Mesenchymal stem cell (in vitro differentiated cells and primary cell): Measurements from ENCODE around the gene ZEB2.

Experiments
- DNase-seq: peaks from one replicate; pipeline ENCODE4 v3.0.0-alpha.2; 2013
- H2AFZ ChIP-seq: one replicate; pipeline ENCODE4 v1.6.1; 2013; ENCODE audit warnings: low read depth, mild to moderate bottlenecking, control low read depth, inconsistent platforms, low read length, moderate library complexity
- H2AK5ac ChIP-seq: 2 replicates; pipeline ENCODE4 v1.6.1; 2013; ENCODE audit warnings: low read length, moderate library complexity, mild to moderate bottlenecking, inconsistent platforms; ENCODE audit not compliant: severe bottlenecking
- H2BK120ac ChIP-seq: one replicate; pipeline ENCODE4 v1.6.1; 2013; ENCODE audit warnings: low read depth, mild to moderate bottlenecking, inconsistent platforms, low read length, moderate library complexity
- H2BK12ac ChIP-seq, 2 experiments: one replicate each; pipeline ENCODE4 v1.6.1; 2013; ENCODE audit warnings: inconsistent platforms in 2 of 2, low read length in 2 of 2, mild to moderate bottlenecking in 2 of 2, moderate library complexity in 2 of 2, control low read depth in 1 of 2
- H2BK15ac ChIP-seq: one replicate; pipeline ENCODE4 v1.6.1; 2013; ENCODE audit warnings: mild to moderate bottlenecking, low read depth, inconsistent platforms; ENCODE audit not compliant: poor library complexity, severe bottlenecking
- H2BK5ac ChIP-seq: 2 replicates; pipeline ENCODE4 v1.6.1; 2013; ENCODE audit warnings: low read depth, mild to moderate bottlenecking, low read length, control low read depth, inconsistent platforms; ENCODE audit not compliant: poor library complexity, severe bottlenecking
- H3K14ac ChIP-seq, 2 experiments: one replicate each; pipeline ENCODE4 v1.6.1; 2013; ENCODE audit warnings: inconsistent platforms in 2 of 2, low read length in 2 of 2, control low read depth in 1 of 2, mild to moderate bottlenecking in 1 of 2, moderate library complexity in 1 of 2
- H3K18ac ChIP-seq, 2 experiments: one replicate each; pipeline ENCODE4 v1.6.1; 2013; ENCODE audit warnings: inconsistent platforms in 2 of 2, low read length in 2 of 2, control low read depth in 1 of 2, low read depth in 1 of 2, mild to moderate bottlenecking in 1 of 2
- H3K23ac ChIP-seq, 2 experiments: one replicate each; pipeline ENCODE4 v1.6.1; 2013; ENCODE audit warnings: inconsistent platforms in 2 of 2, low read length in 2 of 2, mild to moderate bottlenecking in 2 of 2, moderate library complexity in 2 of 2, control low read depth in 1 of 2
- H3K27ac ChIP-seq: 2 replicates; pipeline ENCODE4 v1.5.1; 2013; ENCODE audit warnings: mild to moderate bottlenecking, moderate library complexity, low read length, control low read depth, inconsistent platforms; ENCODE audit not compliant: poor library complexity, severe bottlenecking
- H3K27me3 ChIP-seq, 2 experiments: 2 replicates each; pipeline versions ENCODE4 v1.6.1 to v1.7.0; 2013; ENCODE audit warnings: low read length in 2 of 2, mild to moderate bottlenecking in 2 of 2, moderate library complexity in 2 of 2, control low read depth in 1 of 2, inconsistent platforms in 1 of 2; ENCODE audit not compliant: control insufficient read depth in 1 of 2, insufficient read depth in 1 of 2
- H3K36me3 ChIP-seq, 2 experiments: 2 replicates each; pipeline versions ENCODE4 v1.6.1 to v1.7.0; 2013; ENCODE audit warnings: low read length in 2 of 2, control low read depth in 1 of 2, inconsistent platforms in 1 of 2, low read depth in 1 of 2, mild to moderate bottlenecking in 1 of 2; ENCODE audit not compliant: insufficient read depth in 2 of 2, control insufficient read depth in 1 of 2
- H3K4ac ChIP-seq, 2 experiments: one replicate each; pipeline ENCODE4 v1.6.1; 2013; ENCODE audit warnings: inconsistent platforms in 2 of 2, low read length in 2 of 2, mild to moderate bottlenecking in 2 of 2, moderate library complexity in 2 of 2, control low read depth in 1 of 2, low read depth in 1 of 2
- H3K4me1 ChIP-seq: 2 replicates; pipeline ENCODE4 v1.6.1; 2013; ENCODE audit warnings: low read depth, low read length, control low read depth; ENCODE audit not compliant: control insufficient read depth, insufficient read depth
- H3K4me2 ChIP-seq: 2 replicates; pipeline ENCODE4 v1.6.1; 2013; ENCODE audit warnings: low read length, mild to moderate bottlenecking, inconsistent platforms; ENCODE audit not compliant: poor library complexity, severe bottlenecking
- H3K4me3 ChIP-seq, 2 experiments: 2 replicates each; pipeline versions ENCODE4 v1.5.1 to v1.7.0; 2013; ENCODE audit warnings: low read length in 2 of 2, mild to moderate bottlenecking in 2 of 2, control low read depth in 1 of 2, low read depth in 1 of 2; ENCODE audit not compliant: insufficient read depth in 1 of 2
- H3K79me1 ChIP-seq: replicated peaks from 2 replicates; pipeline ENCODE4 v1.6.1; 2013; ENCODE audit warnings: mild to moderate bottlenecking, control low read depth, low read length, inconsistent platforms; ENCODE audit not compliant: poor library complexity, severe bottlenecking
- H3K9ac ChIP-seq: 2 replicates; pipeline ENCODE4 v1.7.0; 2013; ENCODE audit warnings: mild to moderate bottlenecking, low read length, moderate library complexity
- H3K9me3 ChIP-seq: 2 replicates; pipeline ENCODE4 v1.7.0; 2013; ENCODE audit warnings: mild to moderate bottlenecking, low read length; ENCODE audit not compliant: control insufficient read depth
- H4K8ac ChIP-seq: one replicate; pipeline ENCODE4 v1.6.1; 2013; ENCODE audit warnings: inconsistent platforms, mild to moderate bottlenecking, low read length, moderate library complexity
- H4K91ac ChIP-seq: one replicate; pipeline ENCODE4 v1.6.1; 2013; ENCODE audit warnings: mild to moderate bottlenecking, low read length, inconsistent platforms
- WGBS: methylation state at CpG from one replicate; pipeline ENCODE4 v1.1.7; 2013; ENCODE audit warnings: mixed read lengths; 5-methylcytosine and 5-hydroxymethylcytosine counted together

ZEB2 gene

GRCh38 chr2:144470334-144470733 is 49.6 kb downstream of the ZEB2 start:
- Histone ChIP-seq H3K23ac (no peak overlapping the region), H3K14ac (no peak overlapping the region), H3K36me3 (peaks cover 0 to 44% of the 10 kb centered on the region in 2 experiments), H4K8ac (no peak overlapping the region), H3K4me3 (no peak overlapping the region), H2AK5ac (no peak overlapping the region), H2BK5ac (no peak overlapping the region), H2AFZ (no peak overlapping the region), H3K27ac (peak overlapping the region; percentile 13), H3K18ac (no peak overlapping the region), H3K4me2 (no peak overlapping the region), H3K9ac (peak overlapping the region; percentile 74), H3K9me3 (no peaks in the 10 kb centered on the region), H2BK120ac (no peak overlapping the region), H2BK12ac (no peak overlapping the region), H3K4ac (no peak overlapping the region), H4K91ac (no peak overlapping the region), H3K27me3 (no peaks in the 10 kb centered on the region), H3K4me1 (peaks cover 8% of the 10 kb centered on the region), H2BK15ac (no peak overlapping the region), H3K79me1 (peaks cover 12% of the 10 kb centered on the region)
- 40% methylated on average over 1 of the region's 1 CpG for WGBS
- no peak for DNase-seq

GRCh38 chr2:144469798-144470197 is 50.1 kb downstream of the ZEB2 start:
- peaks cover 8% of the 10 kb centered on the region for H3K4me1 ChIP-seq
- H3K79me1 ChIP-seq = peaks cover 14% of the 10 kb centered on the region
- H3K18ac ChIP-seq = no peak overlapping the region
- no peak overlapping the region for H3K4me2 ChIP-seq
- no peak overlapping the region for H3K4ac ChIP-seq
- no peak for DNase-seq
- no peak overlapping the region for H2AK5ac ChIP-seq
- no peak overlapping the region for H2BK12ac ChIP-seq
- H3K9ac ChIP-seq = peak overlapping the region; percentile 74
- no peak overlapping the region for H2BK5ac ChIP-seq
- H3K14ac ChIP-seq = no peak overlapping the region
- H3K9me3 ChIP-seq = no peaks in the 10 kb centered on the region
- H2BK15ac ChIP-seq = no peak overlapping the region
- H4K91ac ChIP-seq = no peak overlapping the region
- no peak overlapping the region for H2BK120ac ChIP-seq
- H3K4me3 ChIP-seq = no peak overlapping the region
- H2AFZ ChIP-seq = no peak overlapping the region
- no peak overlapping the region for H3K23ac ChIP-seq
- 57% methylated on average over 2 of the region's 2 CpGs for WGBS
- peaks cover 0 to 48% of the 10 kb centered on the region in 2 experiments for H3K36me3 ChIP-seq
- H4K8ac ChIP-seq = no peak overlapping the region
- H3K27ac ChIP-seq = no peak overlapping the region
- no peaks in the 10 kb centered on the region for H3K27me3 ChIP-seq

GRCh38 chr2:144468823-144469595 is 50.9 kb downstream of the ZEB2 start:
- no peak for DNase-seq
- no peak overlapping the region for H2BK15ac ChIP-seq
- H3K9ac ChIP-seq = no peak overlapping the region
- no peak overlapping the region for H3K4me3 ChIP-seq
- H2AK5ac ChIP-seq = no peak overlapping the region
- no peak overlapping the region for H3K14ac ChIP-seq
- H4K91ac ChIP-seq = no peak overlapping the region
- H3K23ac ChIP-seq = no peak overlapping the region
- H4K8ac ChIP-seq = peak overlapping the region; percentile 19
- H2AFZ ChIP-seq = no peak overlapping the region
- peak overlapping the region in 1 of 2 experiments; percentile 17 for H2BK12ac ChIP-seq
- peaks cover 0 to 49% of the 10 kb centered on the region in 2 experiments for H3K36me3 ChIP-seq
- H3K27ac ChIP-seq = no peak overlapping the region
- H3K9me3 ChIP-seq = no peaks in the 10 kb centered on the region
- H3K79me1 ChIP-seq = peaks cover 14% of the 10 kb centered on the region
- no peak overlapping the region for H2BK120ac ChIP-seq
- no peak overlapping the region for H3K18ac ChIP-seq
- no peak overlapping the region for H3K4ac ChIP-seq
- no peak overlapping the region for H2BK5ac ChIP-seq
- H3K4me1 ChIP-seq = peaks cover 7% of the 10 kb centered on the region
- 84% methylated on average over 4 of the region's 4 CpGs for WGBS
- no peaks in the 10 kb centered on the region for H3K27me3 ChIP-seq
- no peak overlapping the region for H3K4me2 ChIP-seq

- Histone ChIP-seq H2AK5ac (no peak overlapping the region), H2BK120ac (no peak overlapping the region), H3K18ac (no peak overlapping the region), H3K27ac (no peak overlapping the region), H3K4me1 (peaks cover 4% of the 10 kb centered on the region), H3K36me3 (peaks cover 0 to 45% of the 10 kb centered on the region in 2 experiments), H3K4me2 (no peak overlapping the region), H3K79me1 (peaks cover 13% of the 10 kb centered on the region), H4K8ac (no peak overlapping the region), H2BK12ac (no peak overlapping the region), H2BK5ac (no peak overlapping the region), H4K91ac (no peak overlapping the region), H2AFZ (no peak overlapping the region), H3K9me3 (no peaks in the 10 kb centered on the region), H3K4me3 (no peak overlapping the region), H2BK15ac (no peak overlapping the region), H3K27me3 (no peaks in the 10 kb centered on the region), H3K23ac (no peak overlapping the region), H3K9ac (no peak overlapping the region), H3K14ac (no peak overlapping the region), H3K4ac (no peak overlapping the region)
- WGBS = 78% methylated on average over 4 of the region's 4 CpGs
- no peak for DNase-seq
Observed at GRCh38 chr2:144467502-144468137, 52.3 kb downstream of the ZEB2 start.
